ENCODE measurements around the gene C10orf90. TPM values are rescaled to one million over a fixed set of nuclear protein-coding genes. Genes with fewer than 3 reads are reported as not detected.
A peak's percentile ranks its signal among the peaks of the same experiment; 100 is the strongest.

Gene C10orf90
- polyA plus RNA-seq, 12 donors, result 0.67 to 2.2 (median 0.87) TPM; not detected in 2

- DNase-seq, result no peak
Measured at GRCh38 chr10:126429275-126429674, 241.2 kb downstream of the C10orf90 start.

GRCh38 chr10:126425489-126426065, 244.9 kb downstream of the C10orf90 start:
- no peak for DNase-seq

- no peak for DNase-seq
Measured at GRCh38 chr10:126425032-126425431, 245.5 kb downstream of the C10orf90 start.

- no peak for DNase-seq
Measured at GRCh38 chr10:126423732-126424491, 246.6 kb downstream of the C10orf90 start.

- DNase-seq, result no peak
Measured at GRCh38 chr10:126422567-126422966, 247.9 kb downstream of the C10orf90 start.

- peak; percentile 71 for DNase-seq
Measured at GRCh38 chr10:126421756-126422256, 248.7 kb downstream of the C10orf90 start.

- DNase-seq, result peak; percentile 70
Measured at GRCh38 chr10:126420567-126421300, 249.8 kb downstream of the C10orf90 start.

GRCh38 chr10:126417220-126417825, 253.2 kb downstream of the C10orf90 start:
- no peak for DNase-seq

GRCh38 chr10:126409821-126410220, 260.7 kb downstream of the C10orf90 start:
- no peak for DNase-seq

GRCh38 chr10:126408953-126409641, 261.4 kb downstream of the C10orf90 start:
- no peak for DNase-seq

- DNase-seq, result no peak
Measured at GRCh38 chr10:126407831-126408230, 262.7 kb downstream of the C10orf90 start.

GRCh38 chr10:126405239-126405775, 265.2 kb downstream of the C10orf90 start:
- no peak for DNase-seq

- DNase-seq, result no peak
Measured at GRCh38 chr10:126402721-126403695, 267.5 kb downstream of the C10orf90 start.

GRCh38 chr10:126400641-126401040, 269.9 kb downstream of the C10orf90 start:
- DNase-seq, result no peak

GRCh38 chr10:126398924-126399323, 271.6 kb downstream of the C10orf90 start:
- DNase-seq, result no peak

- no peak for DNase-seq
Measured at GRCh38 chr10:126398383-126398743, 272.1 kb downstream of the C10orf90 start.

- no peak for DNase-seq
Measured at GRCh38 chr10:126397640-126398382, 272.7 kb downstream of the C10orf90 start.

- DNase-seq, result no peak
Measured at GRCh38 chr10:126397156-126397555, 273.3 kb downstream of the C10orf90 start.

GRCh38 chr10:126394948-126395347, 275.5 kb downstream of the C10orf90 start:
- peak; percentile 59 for DNase-seq
